Forelimb muscle (tissue), 1 donor: ENCODE results near the gene DNAJC5G. TPM values are rescaled to one million over a fixed set of nuclear protein-coding genes. Genes with fewer than 3 reads are reported as not detected.
"Not testable (repeated sequence)": the region's sequence is repeated elsewhere in the genome, so short reads cannot be mapped to it uniquely, and the experiment has no call there.

Experiments
- DNase-seq: peaks from one replicate; pipeline ENCODE4 v3.0.0-alpha.2; 2013; ENCODE audit warnings: low read depth
- polyA plus RNA-seq: library from polyadenylated mRNA; unstranded; fragments of 120-200 nt; gene quantifications from one replicate; pipeline ENCODE4 v1.2.1, GENCODE V29; 2013; ENCODE audit not compliant: insufficient read length

Gene DNAJC5G
- polyA plus RNA-seq, 1 donor: 0.24 TPM

DNA sequence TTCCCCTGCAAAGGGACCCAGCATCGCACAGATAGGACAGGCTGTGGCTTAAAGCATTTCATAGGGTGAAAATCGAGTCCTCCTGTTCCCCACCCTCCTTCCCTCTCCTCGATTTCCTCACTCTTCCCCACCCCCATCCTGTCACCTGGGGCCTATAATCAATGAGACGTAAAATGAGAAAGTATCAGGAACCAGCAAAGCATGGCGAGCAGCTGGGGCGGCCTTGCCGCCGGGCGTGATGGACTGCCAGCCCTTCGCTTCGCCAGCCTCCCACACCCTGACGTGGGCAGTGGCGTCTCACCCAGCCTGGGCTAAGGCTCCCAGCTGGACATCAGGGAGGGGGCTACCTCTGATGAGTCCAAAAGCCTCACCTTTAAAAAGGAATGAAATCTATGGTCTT is 23.5 kb upstream of the DNAJC5G start:
- no peak for DNase-seq

DNA sequence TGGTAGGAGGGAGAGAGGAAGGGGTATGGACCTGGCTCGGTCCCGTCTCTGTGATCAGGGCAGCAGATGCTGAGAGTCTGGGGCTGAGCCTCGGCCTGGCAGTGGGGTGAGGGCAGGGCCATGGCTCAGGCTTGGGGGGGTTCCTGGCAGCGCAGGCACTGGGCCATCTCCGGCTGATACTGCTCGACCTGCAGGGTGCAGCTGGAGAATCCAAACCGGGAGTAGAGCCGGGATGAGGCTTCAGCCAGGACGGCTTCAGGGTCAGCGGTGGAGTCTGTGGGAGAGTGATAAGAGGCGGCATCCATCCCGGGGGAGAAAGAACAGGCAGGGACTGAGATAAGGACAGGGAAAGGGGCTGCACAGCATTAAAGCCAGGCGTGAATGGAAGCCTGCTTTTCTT is 20.0 kb upstream of the DNAJC5G start:
- no peak for DNase-seq

DNA sequence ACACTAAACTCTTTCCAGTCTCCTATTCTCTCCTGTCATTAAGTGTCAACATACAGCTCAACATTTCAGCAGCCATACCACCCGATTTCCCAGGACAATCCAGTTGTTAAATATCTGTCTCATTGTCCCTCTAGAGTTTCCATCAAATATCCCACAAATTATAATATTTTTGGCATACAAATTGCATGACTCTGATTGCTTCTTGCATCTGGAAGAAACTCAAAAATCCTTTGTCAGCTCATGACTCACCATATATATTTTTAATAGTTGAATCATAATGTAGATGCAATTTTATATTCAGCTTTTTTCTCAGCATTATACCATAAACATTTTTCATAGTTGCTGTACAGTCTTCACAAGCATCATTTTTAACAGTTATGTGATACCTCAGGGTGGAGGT is 19.6 kb upstream of the DNAJC5G start:
- DNase-seq: no peak

DNA sequence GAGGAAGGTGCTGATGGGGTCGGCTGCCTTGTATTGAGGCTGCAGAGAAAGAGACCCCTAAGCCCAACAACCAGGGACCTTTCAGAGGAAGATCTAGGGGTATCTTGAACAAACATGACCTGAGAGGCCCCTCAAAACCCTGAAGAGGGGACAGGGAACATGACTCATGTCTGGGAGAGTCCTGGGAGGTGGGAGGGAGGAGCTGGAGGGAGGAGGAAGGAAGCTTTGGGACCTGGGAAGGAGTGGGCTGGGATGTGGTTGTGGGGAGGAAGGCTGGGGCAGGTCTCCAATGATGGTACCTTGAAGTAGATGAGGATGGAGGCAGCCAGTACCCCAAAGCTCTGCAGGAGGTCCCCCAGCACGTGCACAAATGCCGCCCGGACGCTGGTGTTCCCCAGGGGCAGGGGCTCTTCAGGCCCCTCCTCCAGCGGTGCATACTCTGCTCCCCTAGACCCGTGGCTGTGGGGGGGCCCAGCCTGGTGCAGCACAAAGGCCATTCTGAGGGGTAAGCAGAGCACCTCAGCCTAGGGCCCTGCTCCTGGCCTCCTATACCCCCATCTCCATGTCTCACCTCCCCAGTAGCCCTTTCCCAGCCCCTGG is 18.3 kb upstream of the DNAJC5G start:
- no peak for DNase-seq

DNA sequence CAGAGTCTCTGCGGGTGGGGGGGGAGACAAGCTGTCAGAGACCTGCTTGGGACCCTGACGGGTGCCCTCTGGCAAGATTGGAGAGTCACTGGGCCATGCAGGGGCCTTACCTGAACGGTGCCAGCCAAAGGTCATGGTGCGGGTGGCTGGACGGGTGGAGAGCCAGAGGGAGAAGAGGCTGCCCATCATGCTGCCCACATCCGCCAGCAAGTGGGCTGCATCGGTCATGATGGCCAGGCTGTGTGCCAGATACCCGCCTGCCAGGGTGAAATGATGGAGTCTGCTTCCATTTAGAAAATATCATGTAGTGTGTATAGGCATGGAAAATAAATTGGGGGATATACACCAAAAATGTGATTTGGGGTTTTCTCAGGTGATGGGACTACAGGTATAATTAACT is 17.2 kb upstream of the DNAJC5G start:
- no peak for DNase-seq

DNA sequence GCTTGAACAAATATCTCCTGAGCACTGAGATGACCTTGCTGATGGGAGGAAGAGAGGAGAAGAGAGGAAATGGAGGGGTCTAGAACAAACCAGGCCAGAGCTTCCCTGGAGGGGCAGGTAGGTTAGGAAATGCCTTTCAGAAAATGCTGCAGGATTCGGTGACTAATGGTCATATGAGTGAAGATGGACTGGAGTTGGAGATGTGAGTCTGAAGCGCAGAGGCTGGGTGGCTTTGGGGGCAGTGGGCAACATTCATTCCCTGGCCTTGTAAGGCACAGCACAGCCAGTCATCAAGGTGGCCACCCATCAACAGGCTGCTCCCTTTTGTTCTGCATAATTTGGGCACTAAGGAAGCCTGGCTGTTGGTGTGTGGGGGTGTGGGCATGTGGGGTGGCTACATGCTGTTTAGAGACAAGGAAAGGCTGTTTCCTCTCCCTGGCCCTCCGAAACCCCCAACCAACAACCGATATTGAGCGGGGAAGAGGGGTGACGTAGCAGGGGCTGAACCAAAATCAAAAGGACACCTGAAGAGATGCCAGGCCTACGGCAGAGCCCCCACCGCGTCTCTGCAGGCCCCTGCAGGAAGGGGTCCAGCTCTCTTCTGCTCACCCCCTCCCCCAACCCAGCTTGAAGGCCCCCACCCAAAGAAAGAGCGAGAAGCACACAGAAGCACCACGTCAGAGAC is 13.8 kb upstream of the DNAJC5G start:
- no peak for DNase-seq

DNA sequence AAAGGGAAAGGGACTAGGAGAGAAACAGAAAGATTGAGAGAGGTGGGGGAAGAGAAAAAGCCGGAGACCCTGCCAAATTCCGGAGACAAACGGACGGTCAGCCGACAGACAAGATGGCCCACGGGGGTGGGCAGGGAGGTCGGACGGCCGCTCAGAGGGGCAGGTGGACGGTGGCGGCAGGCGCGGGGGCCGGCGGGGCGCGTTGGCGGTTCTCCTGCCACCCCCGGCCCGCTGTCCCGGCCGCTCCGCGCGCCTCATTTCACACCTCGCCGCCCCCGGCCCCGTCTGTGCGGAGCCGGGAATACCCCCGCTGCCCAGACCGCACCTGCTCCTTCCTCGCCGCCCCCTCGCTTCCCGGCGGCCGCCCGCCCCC is 13.3 kb upstream of the DNAJC5G start:
- no peak for DNase-seq

DNA sequence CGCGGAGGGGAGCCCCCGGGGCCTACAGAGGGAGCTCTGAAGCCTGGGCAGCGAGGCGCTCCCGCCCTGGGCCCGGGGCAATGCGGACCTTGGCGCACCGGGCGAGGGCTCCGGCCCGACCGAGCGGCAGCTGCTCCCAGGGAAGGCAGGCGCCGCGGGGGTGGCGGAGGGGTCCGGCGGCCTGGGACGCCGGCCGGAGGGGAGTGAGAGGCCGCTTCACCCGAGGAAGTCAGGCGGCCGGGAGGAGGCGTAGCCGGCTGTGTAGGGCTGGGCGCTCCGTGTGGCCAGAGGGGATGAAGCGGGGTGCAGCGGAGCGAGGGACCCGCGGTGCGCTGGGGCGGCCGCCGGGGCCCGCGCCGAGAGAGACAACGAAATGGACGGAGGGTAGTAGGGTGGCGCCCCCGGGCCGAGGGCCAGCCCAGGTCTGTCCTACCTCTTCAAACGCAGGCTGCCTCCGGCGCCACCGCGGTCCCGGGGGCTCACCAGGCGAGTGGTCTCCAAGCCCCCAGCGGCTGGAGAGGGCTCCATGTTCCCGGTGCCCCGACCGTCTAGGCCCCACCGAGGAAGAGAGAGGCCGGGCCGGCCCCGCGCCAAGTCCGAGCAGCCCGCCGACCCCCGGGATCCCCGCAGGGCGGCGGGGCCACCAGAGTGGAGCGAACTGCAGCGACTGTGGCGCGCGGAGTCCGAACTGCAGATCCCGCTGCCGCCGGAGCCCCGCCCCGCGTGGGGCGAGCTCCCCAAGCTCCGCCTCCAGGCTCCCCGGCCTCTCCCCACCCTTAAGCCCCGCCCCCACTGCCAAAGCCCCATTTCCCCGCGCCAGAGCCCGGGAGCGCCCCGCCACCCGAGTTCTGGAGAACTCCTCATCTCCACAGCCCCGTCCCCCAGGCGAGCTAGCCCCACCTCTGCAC is 12.6 kb upstream of the DNAJC5G start, which contains the start of gene SLC30A3:
Gene SLC30A3 (minus strand): TSS at position 669 of the 908 bp plus-strand sequence. CDS start 141 bp downstream, at position 528.
- DNase-seq: no peak

DNA sequence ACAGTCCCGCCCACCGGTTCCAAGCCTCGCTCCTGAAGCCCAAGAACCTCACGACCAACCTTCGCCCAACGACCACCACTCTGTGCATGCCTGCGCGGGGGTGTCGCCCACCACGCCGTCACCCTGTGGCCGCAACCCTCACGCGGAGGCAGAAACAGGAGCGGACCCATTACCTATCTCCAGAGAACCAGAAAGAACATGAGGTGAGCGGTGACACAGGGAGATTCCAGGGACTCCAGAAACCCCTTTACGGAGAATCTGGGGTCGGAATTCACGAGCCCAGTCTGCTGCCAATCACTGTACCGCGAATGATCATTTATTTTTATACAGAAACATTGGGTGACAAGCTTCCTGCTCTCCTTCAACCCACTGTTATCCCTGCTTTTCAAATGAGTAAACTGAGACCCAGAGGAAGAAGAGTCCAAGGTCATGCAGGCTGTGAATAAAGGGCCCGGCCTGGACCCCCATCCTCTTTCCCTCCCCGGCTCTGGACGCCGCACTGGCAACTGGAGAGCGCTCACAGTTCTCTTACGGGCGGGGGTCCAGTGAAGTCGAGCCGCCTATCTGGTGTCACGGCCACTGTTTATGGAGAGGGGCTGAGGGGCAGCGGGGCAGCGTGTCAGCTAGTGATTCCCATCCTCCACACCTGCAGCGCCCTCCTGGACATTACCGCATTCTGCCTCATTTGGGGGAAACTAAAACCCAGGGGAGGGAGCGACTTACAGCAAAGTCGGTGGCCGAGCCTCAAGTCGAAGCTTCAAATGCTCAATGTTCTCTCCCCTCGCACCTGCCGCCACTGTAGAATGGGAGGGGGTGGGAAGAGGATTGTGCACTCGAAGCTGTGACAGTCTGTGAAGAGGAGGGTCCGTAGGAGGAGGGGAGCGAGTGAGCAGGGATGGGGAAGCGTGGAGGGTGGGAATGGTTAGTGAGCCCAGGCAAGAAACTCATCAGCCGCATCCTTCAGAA is 11.7 kb upstream of the DNAJC5G start:
- no peak for DNase-seq

DNA sequence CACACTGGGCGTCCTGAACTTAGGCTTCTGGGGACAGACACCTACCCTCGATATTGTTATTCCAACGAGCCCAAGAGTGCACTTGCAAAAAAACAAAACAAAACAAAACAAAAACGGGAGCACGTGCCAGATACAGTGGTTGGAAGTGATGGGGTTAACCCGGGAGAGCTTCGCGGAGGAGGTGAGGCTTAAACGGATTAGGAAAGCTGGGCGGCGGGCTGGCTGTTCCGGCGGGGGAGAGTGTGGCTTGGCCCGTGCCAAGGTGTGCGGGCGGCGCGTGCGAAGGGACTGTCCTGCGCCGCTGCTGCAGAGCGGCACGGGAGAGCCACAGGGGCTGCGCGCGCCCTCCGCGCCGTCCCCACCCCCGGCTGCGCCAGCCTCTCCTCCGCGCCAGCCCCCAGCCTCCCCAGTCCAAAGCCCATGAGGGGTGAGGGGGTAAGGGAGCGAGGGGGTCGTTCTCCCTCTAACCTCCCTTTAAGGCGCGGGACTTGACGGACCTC is 10.9 kb upstream of the DNAJC5G start:
- DNase-seq: no peak

DNA sequence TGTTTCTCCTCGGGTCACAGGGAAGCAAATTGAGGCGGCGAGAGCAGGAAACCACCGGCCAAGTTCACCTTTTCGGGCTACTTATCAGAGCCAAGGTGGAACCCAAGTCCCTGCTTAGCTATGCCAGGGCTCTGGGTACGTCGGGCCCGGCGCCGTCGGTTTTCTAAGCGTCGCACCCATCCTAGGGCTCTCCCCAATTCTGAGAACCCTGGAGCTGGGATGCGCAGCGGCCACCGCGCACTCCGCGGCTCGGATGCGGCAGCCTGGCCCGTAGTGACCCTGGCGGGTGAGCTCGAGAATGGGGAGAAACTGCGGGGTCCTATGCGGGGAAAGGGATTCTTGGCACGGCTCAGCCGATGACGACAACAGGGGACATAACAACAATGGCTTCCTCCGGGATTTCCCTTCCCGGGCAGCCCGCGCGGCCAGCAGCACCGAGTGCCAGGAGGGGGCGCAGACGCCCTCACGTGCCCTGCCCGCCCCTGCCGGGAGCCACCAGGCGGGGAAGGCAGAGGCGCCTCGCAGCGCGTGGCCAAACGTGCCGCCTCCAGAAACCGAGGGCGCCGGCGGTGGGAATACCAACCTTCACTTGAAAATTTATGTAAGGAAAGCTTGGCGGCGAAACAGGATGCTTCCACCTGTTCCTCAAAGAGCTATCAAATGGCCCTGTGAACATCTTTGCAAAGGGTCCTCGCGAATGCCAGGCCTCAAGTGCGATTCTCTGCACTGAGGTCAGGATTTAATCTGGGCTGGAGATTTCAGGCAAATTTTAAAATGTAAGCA is 10.3 kb upstream of the DNAJC5G start:
- DNase-seq: no peak

DNA sequence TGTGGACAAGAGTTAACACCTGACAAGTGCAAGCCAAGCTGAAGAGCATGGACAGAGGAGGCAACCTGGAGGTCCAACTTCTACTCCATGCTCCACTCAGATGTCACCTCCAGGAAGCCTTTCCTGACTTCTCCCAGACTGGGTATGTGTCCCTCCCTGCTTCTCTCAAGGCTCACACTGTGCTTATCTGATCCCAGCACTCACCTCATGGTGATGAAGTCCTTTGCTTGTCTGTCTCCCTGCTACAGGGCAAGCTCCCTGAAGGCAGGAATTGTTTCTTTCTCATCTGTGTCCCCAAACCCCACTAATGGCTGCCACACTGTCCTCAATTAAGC is 9.7 kb upstream of the DNAJC5G start:
- no peak for DNase-seq

DNA sequence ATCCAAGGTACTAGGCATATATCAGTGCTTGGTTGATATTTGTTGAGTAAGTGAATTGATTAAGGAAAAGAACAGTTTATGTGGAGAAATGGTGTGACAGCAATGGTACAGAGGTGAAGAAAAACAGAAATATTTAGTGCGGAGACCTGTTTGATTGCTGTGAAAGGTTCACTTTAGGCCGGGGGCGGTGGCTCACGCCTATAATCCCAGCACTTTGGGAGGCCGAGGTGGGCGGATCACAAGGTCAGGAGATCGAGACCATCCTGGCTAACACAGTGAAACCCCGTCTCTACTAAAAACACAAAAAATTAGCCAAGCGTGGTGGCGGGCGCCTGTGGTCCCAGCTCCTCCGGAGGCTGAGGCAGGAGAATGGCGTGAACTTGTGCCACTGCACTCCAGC is 6.9 kb upstream of the DNAJC5G start:
- not testable (repeated sequence) for DNase-seq

DNA sequence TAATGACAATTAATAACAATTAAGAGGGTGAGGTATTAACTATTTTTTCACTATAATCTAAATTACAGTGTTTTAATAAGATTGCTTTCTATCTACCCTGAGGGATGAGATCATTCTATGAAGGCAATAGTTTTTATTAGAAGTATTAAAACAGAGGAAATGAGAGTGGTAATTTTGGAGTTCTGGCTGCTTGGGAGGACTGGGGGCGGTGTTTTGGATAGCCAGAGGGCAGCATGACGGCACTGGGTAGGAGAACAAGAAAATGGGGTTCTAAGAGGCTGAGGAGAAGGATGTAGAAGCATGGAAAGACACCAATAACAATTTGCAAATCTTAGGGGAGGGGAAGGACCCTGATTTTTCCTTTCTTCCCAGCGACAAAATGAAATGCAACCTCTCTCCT is 5.1 kb upstream of the DNAJC5G start:
- DNase-seq: no peak

DNA sequence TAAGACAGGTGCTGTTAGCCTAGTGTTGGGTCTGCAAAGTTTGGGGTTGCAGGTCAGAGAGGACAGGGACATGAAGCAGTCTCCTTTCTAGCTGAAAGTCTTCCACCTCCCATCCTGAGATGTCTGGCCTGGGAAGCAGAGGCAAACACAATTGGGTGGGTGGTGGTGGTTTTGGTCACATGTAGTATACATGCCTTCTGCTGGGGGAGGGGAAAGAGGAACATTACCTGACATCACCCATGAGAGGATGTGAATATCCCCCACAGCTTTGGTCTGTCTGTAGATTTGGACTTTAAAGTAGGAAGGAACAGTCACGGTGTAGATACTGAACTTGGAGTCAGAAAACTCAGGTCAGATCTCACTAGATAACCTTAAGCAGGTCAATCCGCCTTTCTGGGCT is 4.6 kb upstream of the DNAJC5G start:
- DNase-seq: no peak

DNA sequence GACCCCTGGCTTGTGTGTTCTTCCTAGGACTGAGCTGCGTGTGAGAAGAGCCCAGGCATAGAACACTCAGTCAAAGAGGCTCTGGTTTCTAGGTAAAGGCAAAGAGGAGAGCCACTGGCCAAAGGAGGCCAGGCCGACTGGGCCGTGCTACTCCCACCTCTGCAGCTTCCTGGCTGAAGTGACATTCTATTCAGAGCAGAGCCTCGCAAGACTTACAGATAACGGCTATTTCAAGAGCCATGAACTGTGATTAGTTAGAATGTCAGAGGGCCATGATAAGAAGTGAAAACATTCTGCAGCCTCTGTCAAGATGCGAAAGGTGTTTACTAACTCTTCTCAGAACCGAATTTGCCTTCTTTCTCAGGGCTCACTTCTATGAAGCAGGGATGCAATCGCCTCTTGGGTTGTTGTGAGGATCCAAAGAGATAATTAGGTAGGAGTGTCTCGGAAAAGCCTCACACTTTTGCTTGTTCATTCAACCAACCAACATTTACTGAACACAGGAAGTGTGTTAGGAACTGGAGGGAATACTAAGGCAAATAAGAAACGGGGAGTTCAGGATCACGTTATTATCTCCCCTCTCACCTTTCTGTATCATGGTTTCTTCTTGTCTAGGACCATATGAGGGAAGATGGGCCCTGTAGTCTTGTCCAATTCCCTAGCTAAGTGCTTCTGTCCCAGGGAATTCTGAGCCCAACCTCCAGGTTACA is 3.4 kb upstream of the DNAJC5G start:
- DNase-seq: no peak

DNA sequence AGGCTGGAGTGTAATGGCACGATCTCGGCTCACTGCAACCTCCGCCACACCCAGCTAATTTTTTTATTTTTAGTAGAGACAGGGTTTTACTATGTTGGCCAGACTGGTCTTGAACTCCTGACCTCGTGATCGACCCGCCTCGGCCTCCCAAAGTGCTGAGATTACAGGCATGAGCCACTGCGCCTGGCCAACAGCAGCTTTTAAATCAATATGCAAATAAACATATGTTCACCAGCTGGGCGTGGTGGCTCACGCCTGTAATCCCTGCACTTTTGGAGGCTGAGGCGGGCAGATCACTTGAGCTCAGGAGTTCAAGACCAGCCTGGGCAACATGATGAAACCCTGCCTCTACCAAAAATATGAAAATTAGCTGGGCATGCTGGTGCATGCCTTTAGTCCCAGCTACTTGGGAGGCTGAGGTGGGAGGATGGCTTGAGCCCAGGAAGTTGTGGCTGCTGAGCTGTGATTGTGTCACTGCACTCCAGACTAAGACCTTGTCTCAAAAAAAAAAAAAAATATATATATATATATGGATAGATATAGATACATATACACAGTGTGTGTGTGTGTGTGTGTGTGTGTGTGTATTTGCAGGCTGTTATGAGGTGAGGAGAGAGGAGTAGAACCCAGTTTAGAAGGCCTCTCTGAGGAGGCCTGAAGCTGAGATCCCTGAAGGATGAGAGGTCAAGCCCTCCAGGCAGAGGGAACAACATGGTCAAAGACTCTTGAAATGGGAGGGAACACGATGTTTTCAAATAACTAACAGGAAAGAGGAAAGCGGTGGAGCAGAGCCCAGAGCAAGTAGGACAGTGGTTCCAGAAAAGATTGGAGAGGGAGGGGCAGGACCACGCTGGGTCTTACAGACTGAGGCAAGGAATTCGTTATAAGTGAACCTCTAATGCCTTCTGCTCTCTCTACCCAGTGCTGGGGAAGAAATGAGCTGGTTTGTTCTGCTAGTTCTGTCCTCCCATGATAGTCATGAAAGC is 2.4 kb upstream of the DNAJC5G start:
- DNase-seq: not testable (repeated sequence)

DNA sequence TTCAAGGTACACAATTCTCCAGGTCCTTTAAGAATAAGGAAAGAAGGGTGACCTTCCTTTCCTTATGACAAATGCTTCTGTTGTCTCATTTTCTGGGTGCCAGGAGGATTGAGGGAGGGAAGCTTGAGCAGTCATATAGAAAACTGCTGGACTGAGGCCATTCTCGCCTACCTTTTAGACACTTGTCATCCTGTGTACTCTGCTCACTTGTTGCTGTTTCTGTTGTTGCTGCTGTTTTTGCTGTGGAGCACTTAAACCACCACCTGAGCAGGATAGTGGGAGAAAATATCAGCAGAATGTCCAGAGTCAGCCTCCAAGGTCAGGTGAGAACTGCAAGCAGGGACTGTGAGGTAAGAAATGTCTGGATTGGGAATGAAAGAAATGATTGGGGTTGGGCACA is 2.8 kb downstream of the DNAJC5G start:
- DNase-seq: no peak

DNA sequence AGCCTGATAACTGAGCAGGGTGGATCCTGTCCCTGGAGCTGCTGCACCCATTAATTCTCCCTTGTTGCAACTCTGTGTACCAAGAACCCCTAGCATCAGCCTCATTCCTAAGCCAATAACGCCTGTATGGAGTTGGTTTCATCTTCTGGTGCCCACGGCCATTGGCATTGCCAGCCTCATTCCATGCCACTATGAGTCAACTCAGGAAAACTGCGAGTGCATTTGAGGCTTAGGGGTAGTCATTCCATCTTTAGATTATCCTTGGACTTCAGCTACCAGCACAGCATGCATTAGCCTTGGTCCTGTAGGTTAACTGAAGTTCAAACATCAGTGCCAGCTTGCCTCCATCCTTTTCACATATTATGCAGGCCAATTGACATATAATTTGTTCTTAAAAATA is 5.6 kb downstream of the DNAJC5G start:
- no peak for DNase-seq
